Stimulated activated CD4-positive, alpha-beta T cell treated with anti-CD3 and anti-CD28 coated beads, TNF-alpha, amount 100 ng/mL, for 1 hour (primary cell): ENCODE data around the gene MRPL36.
"Not testable (repeated sequence)": the region's sequence is repeated elsewhere in the genome, so short reads cannot be mapped to it uniquely, and the experiment has no call there.

Source experiments
- DNase-seq, 3 donors: peaks; one replicate each; pipeline ENCODE4 v3.0.0-alpha.2; 2020; ENCODE audit warnings: low read depth in 3 of 3, low spot score in 1 of 3

MRPL36 gene

GRCh38 chr5:1799602-1800471 lies at the start of gene MRPL36:
MRPL36 (minus strand) TSS chr5:1799837; CDS start chr5:1798935, 902 bp downstream.
- peak; percentile 87 to 94 (median 87) for DNase-seq

GRCh38 chr5:1847611-1848010 lies 48.0 kb upstream of the MRPL36 start:
- DNase-seq, result no peak

GRCh38 chr5:1847056-1847455 lies 47.4 kb upstream of the MRPL36 start:
- no peak for DNase-seq

GRCh38 chr5:1846583-1846982 lies 46.9 kb upstream of the MRPL36 start:
- DNase-seq, result no peak

- no peak for DNase-seq
Observed at GRCh38 chr5:1845696-1846095, 46.1 kb upstream of the MRPL36 start.

GRCh38 chr5:1844708-1845436 lies 45.2 kb upstream of the MRPL36 start:
- no peak for DNase-seq

- not testable (repeated sequence) for DNase-seq
Observed at GRCh38 chr5:1843761-1844160, 44.1 kb upstream of the MRPL36 start.

- no peak for DNase-seq
Observed at GRCh38 chr5:1842004-1842819, 42.6 kb upstream of the MRPL36 start.

- no peak for DNase-seq
Observed at GRCh38 chr5:1840741-1841521, 41.3 kb upstream of the MRPL36 start.

GRCh38 chr5:1840071-1840547 lies 40.5 kb upstream of the MRPL36 start:
- no peak for DNase-seq

- DNase-seq, result no peak
Observed at GRCh38 chr5:1838013-1838412, 38.4 kb upstream of the MRPL36 start.

GRCh38 chr5:1836891-1837880 lies 37.5 kb upstream of the MRPL36 start:
- no peak for DNase-seq

- no peak for DNase-seq
Observed at GRCh38 chr5:1836176-1836890, 36.7 kb upstream of the MRPL36 start.

- DNase-seq, result no peak
Observed at GRCh38 chr5:1835431-1835830, 35.8 kb upstream of the MRPL36 start.

GRCh38 chr5:1834721-1835429 lies 35.2 kb upstream of the MRPL36 start:
- no peak for DNase-seq

- no peak for DNase-seq
Observed at GRCh38 chr5:1834022-1834551, 34.5 kb upstream of the MRPL36 start.

GRCh38 chr5:1833264-1834021 lies 33.8 kb upstream of the MRPL36 start:
- no peak for DNase-seq
